ENCODE results near the gene FASN. TPM values are rescaled to one million over a fixed set of nuclear protein-coding genes. Genes with fewer than 3 reads are reported as not detected.
A peak's percentile ranks its signal among the peaks of the same experiment; 100 is the strongest.

Gene FASN
- total and polyA plus RNA-seq, 2 of the 13 experiments (the other 11 are each of a cell fraction or from before 2014, with no cell fraction given) = 51.7 to 101 TPM

DNA sequence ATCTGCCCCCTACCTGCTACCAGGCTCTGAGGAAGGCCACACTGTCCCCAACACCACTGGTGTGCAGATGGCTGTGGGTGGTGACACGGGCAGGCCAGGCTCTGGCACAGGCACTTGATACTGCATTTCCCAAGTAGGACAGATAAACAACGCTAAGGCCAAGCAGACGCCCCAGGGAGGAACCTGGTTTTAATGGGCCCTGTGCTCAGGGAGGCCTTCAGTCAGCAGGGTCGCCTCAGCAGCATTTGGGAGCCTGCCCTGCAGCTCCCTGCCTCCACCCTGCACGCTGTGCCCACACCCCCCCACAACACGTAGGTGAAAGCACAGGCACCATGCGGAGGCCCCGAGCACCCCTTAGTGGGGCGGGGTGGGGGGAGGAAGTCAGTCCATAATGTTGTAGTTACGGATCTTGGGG lies 3.3 kb upstream of the FASN start (continued):
- TF ChIP-seq ZNF503 (CRISPR knock-in tag; IDR thresholded peaks at IDR 0.05) = no peak
- no peak for TF ChIP-seq CCAR2 (optimal IDR thresholded peaks at IDR 0.05; ENCODE audit: low read depth, low read length)
- TF ChIP-seq ZNF124 (CRISPR knock-in tag; IDR thresholded peaks at IDR 0.05) = no peak
- TF ChIP-seq SUZ12 (IDR thresholded peaks at IDR 0.05; ENCODE audit: low read depth, low read length) = no peak
- TF ChIP-seq HMG20B (CRISPR knock-in tag; conservative IDR thresholded peaks at IDR 0.05) = no peak
- no peak for TF ChIP-seq HOXA3 (CRISPR knock-in tag; IDR thresholded peaks at IDR 0.05)

DNA sequence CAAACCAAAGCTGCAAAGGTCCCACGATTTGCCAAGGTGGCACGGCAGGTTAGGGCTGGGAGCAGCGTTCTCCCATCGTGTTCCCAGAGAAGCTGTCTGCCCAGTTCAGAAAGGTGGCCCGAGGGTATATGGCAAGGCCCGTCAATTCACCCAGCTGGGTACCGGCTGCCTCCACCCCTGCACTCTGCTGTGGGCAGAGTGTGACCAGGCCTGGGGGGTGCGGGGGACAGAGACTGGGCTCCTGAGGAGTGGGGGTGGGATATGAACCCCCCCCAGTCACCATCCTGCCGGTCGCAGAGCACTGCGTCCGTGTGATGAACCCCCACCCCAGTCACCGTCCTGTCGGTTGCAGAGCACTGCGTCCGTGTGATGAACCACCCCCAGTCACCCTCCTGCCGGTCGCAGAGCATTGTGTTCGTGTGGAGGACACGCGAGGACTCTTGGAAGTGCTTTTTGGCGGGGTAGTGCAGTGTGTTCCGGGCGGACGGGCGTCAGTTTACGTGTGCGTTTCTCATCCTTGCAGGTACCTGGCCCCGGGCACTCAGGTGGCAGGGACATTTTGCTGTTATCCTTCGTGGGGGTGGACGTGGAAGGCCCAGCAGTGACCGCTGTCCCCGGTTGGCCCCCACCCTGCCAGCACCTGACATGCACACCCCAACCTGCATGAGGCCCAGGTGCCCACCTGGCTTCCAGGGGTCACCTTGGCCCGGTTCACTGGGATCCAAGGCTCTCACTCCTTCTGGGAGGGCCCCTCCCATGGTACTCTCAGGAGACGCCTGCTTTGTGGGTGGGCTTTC lies 2.7 kb upstream of the FASN start:
- Histone ChIP-seq H3K79me2 (ENCODE audit: insufficient read depth, low read length) (peaks cover 39% of the 10 kb centered on the region), H3K4me1 (ENCODE audit: insufficient read depth, low read length) (peaks cover 79% of the 10 kb centered on the region), H3K4me2 (ENCODE audit: low read depth, low read length) (peak overlapping the region; percentile 65), H3K4me3 (replicated peaks in 1 of 3; ENCODE audit: insufficient read depth in 1 of 3, low read depth in 2 of 3, low read length in 3 of 3) (no peak overlapping the region; a peak in 1 of 6 replicates), H3K9me3 (ENCODE audit: low read length) (no peaks in the 10 kb centered on the region), H2AFZ (ENCODE audit: low read length) (no peak overlapping the region), H4K20me1 (ENCODE audit: insufficient read depth, low read length) (peaks cover 15% of the 10 kb centered on the region), H3K36me3 (replicated peaks in 1 of 2; ENCODE audit: control insufficient read depth in 1 of 2, insufficient read depth in 2 of 2, low read length in 2 of 2) (peaks cover 4 to 7% of the 10 kb centered on the region in 2 experiments), H3K27ac (ENCODE audit: extremely low read length, insufficient read depth, low read length) (peak overlapping the region; percentile 93), H3K27me3 (ENCODE audit: control insufficient read depth in 1 of 2, insufficient read depth in 2 of 2, low read length in 2 of 2) (no peaks in the 10 kb centered on the region; a peak in 1 of 5 replicates), H3K9ac (ENCODE audit: insufficient read depth, low read depth, low read length) (peak overlapping the region; percentile 65)
- ATAC-seq = no peak
- intact Hi-C loops (cut with micrococcal nuclease; ENCODE audit: unreplicated experiment) = loop anchor here (10.0 kb wide), 1 partner anchor 134 kb away; no protein-coding TSS in a partner anchor
- in situ Hi-C loops (cut with HindIII; ENCODE audit: extremely low pct_ligation_motif_present, low pct_unique_long_range_greater_than_20kb) = no loop called here
- no peak for DNase-seq (ENCODE audit: low spot score)
- CTCF ChIA-PET (ENCODE audit: low intra/inter-chr PET ratio, low total read pairs) = no interaction called here
- FAIRE-seq = no peak
- POLR2A ChIA-PET = interaction anchor here (1.5 to 5.9 kb wide), 5 partner anchors 63 to 134 kb away, joined by 5 to 61 read pairs (median 32); partner anchors contain the start of genes CENPX, DCXR and LRRC45
- WGBS (ENCODE audit: low lambda C conversion rate) = 93% methylated on average over 27 of the region's 35 CpGs
- BruUV-seq (replicated peaks) = no TSS peak
- 0 out of 2 replicates have a peak, but pooled peaks have one; percentile 30 for TF ChIP-seq ZNF263 (CRISPR knock-in tag; IDR thresholded peaks at IDR 0.05)
- no peak for TF ChIP-seq GZF1 (CRISPR knock-in tag; IDR thresholded peaks at IDR 0.05)
- TF ChIP-seq ZSCAN22 (CRISPR knock-in tag; IDR thresholded peaks at IDR 0.05) = no peak
- TF ChIP-seq RNF2 (conservative IDR thresholded peaks at IDR 0.05; ENCODE audit: low read depth) = no peak
- no peak for TF ChIP-seq ZNF142 (CRISPR knock-in tag; IDR thresholded peaks at IDR 0.05)
- TF ChIP-seq MTA3 (CRISPR knock-in tag; IDR thresholded peaks at IDR 0.05) = no peak
- TF ChIP-seq ZFP41 (CRISPR knock-in tag; IDR thresholded peaks at IDR 0.05; ENCODE audit: borderline replicate concordance) = no peak
- no peak for TF ChIP-seq ZNF562 (CRISPR knock-in tag; IDR thresholded peaks at IDR 0.05; ENCODE audit: borderline replicate concordance)
- TF ChIP-seq AGO1 (IDR thresholded peaks at IDR 0.05; ENCODE audit: low read depth, low read length, poor library complexity, severe bottlenecking) = peak; percentile 75

All from HepG2 (cell line).